K562 (cell line): Measurements from ENCODE around the gene EPB41L2.

Experiments
- EP300 ChIP-seq: IDR thresholded peaks from 2 replicates; pipeline ENCODE4 v1.6.1; 2012; ENCODE audit warnings: low read length, improper control_type of control experiment
- GTF2F1 ChIP-seq: IDR thresholded peaks from 2 replicates; pipeline ENCODE4 v1.6.1; 2011; ENCODE audit warnings: low read depth, low read length, improper control_type of control experiment
- HNRNPK ChIP-seq: fragments of 200-400 bp; formaldehyde crosslinking; IDR thresholded peaks from one replicate; pipeline ENCODE4 v1.6.1; 2018; ENCODE audit warnings: mild to moderate bottlenecking, low read depth, low read length; ENCODE audit not compliant: poor library complexity, severe bottlenecking
- MAFK ChIP-seq: IDR thresholded peaks from 2 replicates; pipeline ENCODE4 v1.6.1; 2011; ENCODE audit warnings: low read length, improper control_type of control experiment
- MTF1 ChIP-seq: fragments of 250-450 bp; sonication (Bioruptor Pico); IDR thresholded peaks from 2 replicates; pipeline ENCODE4 v1.9.0; 2021; ENCODE audit warnings: moderate library complexity, mild to moderate bottlenecking, inconsistent platforms, borderline replicate concordance
- NRF1 ChIP-seq, 2 experiments: fragments of 450-650 bp; IDR thresholded peaks in 1 of 2; conservative IDR thresholded peaks in 1 of 2; 2 replicates each; pipeline ENCODE4 v1.6.1; 2014; ENCODE audit warnings: mild to moderate bottlenecking in 2 of 2
- POLR2AphosphoS5 ChIP-seq: IDR thresholded peaks from 2 replicates; pipeline ENCODE4 v1.6.1; 2011; ENCODE audit warnings: mild to moderate bottlenecking, low read depth, low read length, moderate library complexity; ENCODE audit not compliant: control insufficient read depth, insufficient read depth
- SETDB1 ChIP-seq: IDR thresholded peaks from one replicate; pipeline ENCODE4 v1.6.1; 2012; ENCODE audit warnings: low read length, control low read depth, inconsistent platforms
- ZNF143 ChIP-seq: sonication (generic); formaldehyde crosslinking; IDR thresholded peaks from 2 replicates; pipeline ENCODE4 v1.9.0; 2022; ENCODE audit warnings: mild to moderate bottlenecking, missing genetic modification reagents
- TF ChIP-seq, protein P1 (sequence below): sonication (generic); formaldehyde crosslinking; IDR thresholded peaks from 2 replicates; pipeline ENCODE4 v1.8.1; 2023; ENCODE audit warnings: mild to moderate bottlenecking, missing genetic modification reagents, moderate library complexity
- TF ChIP-seq, protein P2 (sequence below), 3 experiments: IDR thresholded peaks in 2 of 3; conservative IDR thresholded peaks in 1 of 3; 2 replicates each; pipeline ENCODE4 v1.5.1; 2011 to 2012; ENCODE audit warnings: low read length in 3 of 3, mild to moderate bottlenecking in 3 of 3, control low read depth in 2 of 3, improper control_type of control experiment in 1 of 3, inconsistent platforms in 1 of 3, low read depth in 1 of 3, mixed read lengths in 1 of 3, moderate library complexity in 1 of 3; ENCODE audit not compliant: insufficient read depth in 2 of 3

DNA sequence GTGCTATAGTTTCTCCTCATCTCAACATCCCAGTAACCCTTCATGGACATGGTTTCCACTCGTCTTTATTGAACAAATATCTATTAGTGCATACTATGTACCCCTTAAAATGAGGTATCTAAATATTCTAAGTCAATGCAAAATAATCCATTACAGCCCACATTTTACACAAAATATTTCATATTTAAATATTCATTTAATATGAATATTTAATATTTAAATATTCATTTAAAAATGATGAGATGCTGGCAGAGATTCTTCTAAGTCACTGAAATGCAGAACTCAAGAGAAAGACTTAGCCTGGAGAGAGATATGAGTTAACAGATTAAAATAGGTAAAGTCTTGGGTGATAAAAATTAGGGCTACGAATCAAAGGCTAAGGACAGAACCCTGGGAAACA, 17.9 kb downstream of the EPB41L2 start:
- no peak for TF ChIP-seq GTF2F1
- no peak for TF ChIP-seq EP300
- TF ChIP-seq, protein P1, sequence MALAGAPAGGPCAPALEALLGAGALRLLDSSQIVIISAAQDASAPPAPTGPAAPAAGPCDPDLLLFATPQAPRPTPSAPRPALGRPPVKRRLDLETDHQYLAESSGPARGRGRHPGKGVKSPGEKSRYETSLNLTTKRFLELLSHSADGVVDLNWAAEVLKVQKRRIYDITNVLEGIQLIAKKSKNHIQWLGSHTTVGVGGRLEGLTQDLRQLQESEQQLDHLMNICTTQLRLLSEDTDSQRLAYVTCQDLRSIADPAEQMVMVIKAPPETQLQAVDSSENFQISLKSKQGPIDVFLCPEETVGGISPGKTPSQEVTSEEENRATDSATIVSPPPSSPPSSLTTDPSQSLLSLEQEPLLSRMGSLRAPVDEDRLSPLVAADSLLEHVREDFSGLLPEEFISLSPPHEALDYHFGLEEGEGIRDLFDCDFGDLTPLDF (CRISPR knock-in tag) = no peak
- TF ChIP-seq NRF1 (conservative IDR thresholded peaks at IDR 0.05 in 1 of 2, IDR thresholded peaks at IDR 0.05 in 1 of 2) = no peak
- no peak for TF ChIP-seq POLR2AphosphoS5
- no peak for TF ChIP-seq SETDB1
- TF ChIP-seq MTF1 = no peak
- TF ChIP-seq MAFK = no peak
- TF ChIP-seq HNRNPK = no peak
- TF ChIP-seq ZNF143 (CRISPR knock-in tag) = no peak
- TF ChIP-seq, protein P2, sequence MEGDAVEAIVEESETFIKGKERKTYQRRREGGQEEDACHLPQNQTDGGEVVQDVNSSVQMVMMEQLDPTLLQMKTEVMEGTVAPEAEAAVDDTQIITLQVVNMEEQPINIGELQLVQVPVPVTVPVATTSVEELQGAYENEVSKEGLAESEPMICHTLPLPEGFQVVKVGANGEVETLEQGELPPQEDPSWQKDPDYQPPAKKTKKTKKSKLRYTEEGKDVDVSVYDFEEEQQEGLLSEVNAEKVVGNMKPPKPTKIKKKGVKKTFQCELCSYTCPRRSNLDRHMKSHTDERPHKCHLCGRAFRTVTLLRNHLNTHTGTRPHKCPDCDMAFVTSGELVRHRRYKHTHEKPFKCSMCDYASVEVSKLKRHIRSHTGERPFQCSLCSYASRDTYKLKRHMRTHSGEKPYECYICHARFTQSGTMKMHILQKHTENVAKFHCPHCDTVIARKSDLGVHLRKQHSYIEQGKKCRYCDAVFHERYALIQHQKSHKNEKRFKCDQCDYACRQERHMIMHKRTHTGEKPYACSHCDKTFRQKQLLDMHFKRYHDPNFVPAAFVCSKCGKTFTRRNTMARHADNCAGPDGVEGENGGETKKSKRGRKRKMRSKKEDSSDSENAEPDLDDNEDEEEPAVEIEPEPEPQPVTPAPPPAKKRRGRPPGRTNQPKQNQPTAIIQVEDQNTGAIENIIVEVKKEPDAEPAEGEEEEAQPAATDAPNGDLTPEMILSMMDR (IDR thresholded peaks at IDR 0.05 in 2 of 3, conservative IDR thresholded peaks at IDR 0.05 in 1 of 3; ENCODE audit: insufficient read depth in 2 of 3, low read depth in 1 of 3, low read length in 3 of 3) = no peak
